HCT116 (cell line): ENCODE measurements around the gene PHACTR1.

Experiments used
- CTCF ChIP-seq, 3 experiments: fragments of 200-600 bp in 1 of 3; sonication (generic) in 1 of 3; IDR thresholded peaks in 2 of 3; conservative IDR thresholded peaks in 1 of 3; 2 replicates each; pipeline ENCODE4 v1.5.1; 2012 to 2017; ENCODE audit warnings: low read depth in 2 of 3, low read length in 2 of 3, antibody characterized with exemption in 1 of 3, borderline replicate concordance in 1 of 3, control low read depth in 1 of 3, mild to moderate bottlenecking in 1 of 3, mixed read lengths in 1 of 3, mixed run types in 1 of 3, moderate library complexity in 1 of 3; ENCODE audit not compliant: insufficient read depth in 1 of 3
- EZH2 ChIP-seq: fragments of 200-600 bp; sonication (generic); IDR thresholded peaks from 2 replicates; pipeline ENCODE4 v1.6.1; 2017; ENCODE audit warnings: antibody characterized with exemption, mixed run types
- EZH2phosphoT487 ChIP-seq: fragments of 200-600 bp; IDR thresholded peaks from 2 replicates; pipeline ENCODE4 v1.6.1; 2018; ENCODE audit warnings: antibody characterized with exemption, borderline replicate concordance
- ZBTB33 ChIP-seq: IDR thresholded peaks from 2 replicates; pipeline ENCODE4 v1.6.1; 2011; ENCODE audit warnings: mild to moderate bottlenecking, low read length, moderate library complexity; ENCODE audit not compliant: insufficient replicate concordance; ENCODE audit errors: extremely low read depth
- ZNF274 ChIP-seq: fragments of 200-500 bp; sonication (Bioruptor generic); IDR thresholded peaks from 2 replicates; pipeline ENCODE4 v1.6.1; 2014; ENCODE audit warnings: mild to moderate bottlenecking, low read depth, low read length, inconsistent platforms

- TF ChIP-seq CTCF (IDR thresholded peaks at IDR 0.05 in 2 of 3, conservative IDR thresholded peaks at IDR 0.05 in 1 of 3; ENCODE audit: borderline replicate concordance in 1 of 3, insufficient read depth in 1 of 3, low read depth in 2 of 3, low read length in 2 of 3) (no peak), ZBTB33 (no peak), ZNF274 (no peak), EZH2 (no peak), EZH2phosphoT487 (no peak)
Observed at GRCh38 chr6:12980741-12981140, 264.2 kb downstream of the PHACTR1 start.
